Immature natural killer cell (primary cell): ENCODE data around the gene CRYGD. TPM values are rescaled to one million over a fixed set of nuclear protein-coding genes. Genes with fewer than 3 reads are reported as not detected.

Experiments used
- DNase-seq, 3 donors: peaks; one replicate each; pipeline ENCODE4 v3.0.0; 2022; ENCODE audit warnings: mixed read lengths in 1 of 3
- H3K27ac Mint-ChIP-seq, 6 donors: one replicate each; pipeline ENCODE4 v1.8.0; 2020; ENCODE audit warnings: mixed read lengths in 6 of 6, mild to moderate bottlenecking in 5 of 6, inconsistent platforms in 4 of 6, moderate library complexity in 3 of 6
- H3K27me3 Mint-ChIP-seq, 3 donors: one replicate each; pipeline ENCODE4 v1.8.0; 2020 to 2021; ENCODE audit warnings: low read depth in 3 of 3, mild to moderate bottlenecking in 3 of 3, mixed read lengths in 3 of 3, moderate library complexity in 3 of 3, inconsistent platforms in 1 of 3
- H3K36me3 Mint-ChIP-seq, 3 donors: one replicate each; pipeline ENCODE4 v1.8.0; 2020; ENCODE audit warnings: mixed read lengths in 3 of 3, inconsistent platforms in 2 of 3, mild to moderate bottlenecking in 2 of 3
- H3K4me1 Mint-ChIP-seq, 2 donors: one replicate each; pipeline ENCODE4 v1.8.0; 2020; ENCODE audit warnings: inconsistent platforms in 2 of 2, mild to moderate bottlenecking in 2 of 2, mixed read lengths in 2 of 2, moderate library complexity in 1 of 2
- H3K4me3 Mint-ChIP-seq, 5 donors: one replicate each; pipeline ENCODE4 v1.8.0; 2020; ENCODE audit warnings: mild to moderate bottlenecking in 5 of 5, mixed read lengths in 5 of 5, inconsistent platforms in 3 of 5, moderate library complexity in 3 of 5
- H3K9me3 Mint-ChIP-seq, 6 donors: one replicate each; pipeline ENCODE4 v1.8.0; 2020; ENCODE audit warnings: mild to moderate bottlenecking in 6 of 6, mixed read lengths in 6 of 6, inconsistent platforms in 4 of 6, moderate library complexity in 3 of 6
- polyA plus RNA-seq, 3 donors: library from polyadenylated mRNA; unstranded; fragments of 300-500 nt; fragmentation: Illumina TruSeq; gene quantifications; one replicate each; pipeline ENCODE4 v1.2.3, GENCODE V29; 2021

The CRYGD gene
- polyA plus RNA-seq, 3 donors from 2014 or later: not detected

DNA sequence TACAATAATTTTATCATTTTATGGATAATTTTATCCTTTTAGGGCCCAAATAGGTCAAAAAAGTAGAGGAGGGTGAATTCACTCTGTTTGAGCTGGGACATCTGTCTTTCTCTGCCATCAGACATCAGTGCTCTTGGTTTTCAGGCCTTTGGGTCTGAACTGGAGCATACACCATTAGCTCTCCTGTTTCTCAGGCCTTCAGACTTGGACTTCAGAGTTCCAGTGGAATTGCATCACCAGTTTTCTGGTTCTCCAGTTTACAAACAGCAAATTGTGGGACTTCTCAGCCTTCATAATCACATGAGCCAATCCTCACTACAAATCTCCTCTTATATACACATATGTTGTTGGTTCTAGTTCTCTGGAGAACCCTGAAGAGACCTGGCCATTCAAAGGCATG lies 33.9 kb downstream of the CRYGD start:
- Mint-ChIP-seq H3K27me3 (peaks cover 2 to 9% (median 4%) of the 10 kb centered on the region in 3 donors), H3K4me3 (no peak overlapping the region), H3K27ac (no peak overlapping the region), H3K9me3 (peaks cover 0 to 3% (median 0%) of the 10 kb centered on the region in 6 donors), H3K4me1 (no peaks in the 10 kb centered on the region), H3K36me3 (no peaks in the 10 kb centered on the region)
- no peak for DNase-seq

- H3K4me1 Mint-ChIP-seq: no peaks in the 10 kb centered on the region
- H3K27me3 Mint-ChIP-seq: peaks cover 0 to 14% (median 5%) of the 10 kb centered on the region in 3 donors
- H3K9me3 Mint-ChIP-seq: peaks cover 0 to 3% (median 0%) of the 10 kb centered on the region in 6 donors
- no peak overlapping the region for H3K27ac Mint-ChIP-seq
- DNase-seq: no peak
- H3K36me3 Mint-ChIP-seq: no peaks in the 10 kb centered on the region
- no peak overlapping the region for H3K4me3 Mint-ChIP-seq
These were observed 38.3 kb downstream of the CRYGD start for GRCh38 chr2:208086029-208086428.

DNA sequence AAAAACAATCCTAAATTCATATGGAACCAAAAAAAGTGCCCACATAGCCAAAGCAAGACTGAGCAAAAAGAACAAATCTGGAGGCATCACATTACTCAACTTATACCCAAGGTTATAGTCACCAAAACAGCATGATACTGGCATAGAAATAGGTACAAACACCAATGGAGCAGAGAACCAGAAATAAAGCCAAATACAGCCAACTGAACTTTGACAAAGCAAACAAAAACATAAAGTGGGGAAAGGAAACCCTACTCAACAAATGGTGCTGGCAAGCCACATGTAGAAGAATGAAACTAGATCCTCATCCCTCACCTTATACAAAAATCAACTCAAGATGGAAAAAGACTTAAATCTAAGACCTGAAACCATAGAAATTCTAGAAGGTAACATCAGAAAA lies 40.5 kb downstream of the CRYGD start:
- Mint-ChIP-seq H3K4me3 (no peak overlapping the region), H3K27me3 (peaks cover 0 to 17% (median 8%) of the 10 kb centered on the region in 3 donors), H3K27ac (no peak overlapping the region), H3K9me3 (peaks cover 0 to 3% (median 0%) of the 10 kb centered on the region in 6 donors), H3K4me1 (no peaks in the 10 kb centered on the region), H3K36me3 (no peaks in the 10 kb centered on the region)
- no peak for DNase-seq

DNA sequence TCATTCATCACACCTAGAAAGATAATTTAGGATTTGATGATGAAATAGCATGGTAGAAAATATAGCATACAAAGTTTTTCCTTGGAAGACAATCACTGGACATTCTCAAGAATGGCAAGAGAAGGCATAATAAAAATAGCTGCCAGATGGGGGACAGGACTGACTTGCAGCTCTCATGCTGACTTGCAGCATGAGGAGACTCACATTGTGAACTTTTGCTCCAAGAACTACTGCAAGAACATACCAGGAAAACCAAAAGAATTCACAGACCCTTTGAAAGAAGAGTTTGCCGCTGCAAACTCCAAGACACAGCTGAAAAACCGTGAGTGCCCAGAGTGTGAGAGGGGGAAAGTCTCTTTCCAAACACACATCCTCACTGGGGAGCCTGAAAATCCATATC lies 47.0 kb downstream of the CRYGD start:
- Mint-ChIP-seq H3K9me3 (no peaks in the 10 kb centered on the region), H3K27me3 (peaks cover 4 to 6% (median 5%) of the 10 kb centered on the region in 3 donors), H3K4me3 (no peak overlapping the region), H3K36me3 (no peaks in the 10 kb centered on the region), H3K27ac (no peak overlapping the region), H3K4me1 (no peaks in the 10 kb centered on the region)
- no peak for DNase-seq

- no peak for DNase-seq
- H3K4me1 Mint-ChIP-seq: no peaks in the 10 kb centered on the region
- H3K4me3 Mint-ChIP-seq: no peak overlapping the region
- H3K36me3 Mint-ChIP-seq: no peaks in the 10 kb centered on the region
- H3K27me3 Mint-ChIP-seq: peaks cover 3 to 5% (median 4%) of the 10 kb centered on the region in 3 donors
- no peak overlapping the region for H3K27ac Mint-ChIP-seq
- no peaks in the 10 kb centered on the region for H3K9me3 Mint-ChIP-seq
These were observed 49.5 kb downstream of the CRYGD start for GRCh38 chr2:208074610-208075356.

GRCh38 chr2:208072250-208072892 lies 52.0 kb downstream of the CRYGD start:
- H3K9me3 Mint-ChIP-seq: no peaks in the 10 kb centered on the region
- no peak overlapping the region for H3K27ac Mint-ChIP-seq
- peak; percentile 31 to 52 (median 38) for DNase-seq
- no peaks in the 10 kb centered on the region for H3K36me3 Mint-ChIP-seq
- H3K4me1 Mint-ChIP-seq: no peaks in the 10 kb centered on the region
- H3K27me3 Mint-ChIP-seq: peaks cover 0 to 5% (median 2%) of the 10 kb centered on the region in 3 donors
- no peak overlapping the region for H3K4me3 Mint-ChIP-seq

Other genes with a start within 250 kb of the CRYGD start
- 1 to 10 TPM; 2.8 to 6.5 (median 3.1) TPM for gene PLEKHM3, start 99.0 kb downstream of the CRYGD start, polyA plus RNA-seq
- not detected for gene CRYGC, start 5.3 kb upstream of the CRYGD start, polyA plus RNA-seq
- not detected for gene CRYGB, start 21.6 kb upstream of the CRYGD start, polyA plus RNA-seq
- gene CRYGA, start 39.1 kb upstream of the CRYGD start, polyA plus RNA-seq: not detected
- gene C2orf80, start 65.5 kb upstream of the CRYGD start, polyA plus RNA-seq: not detected
- 10 to 100 TPM in 2 of 3 donors, 1 to 10 TPM in 1; 5.2 to 10.7 (median 10.6) TPM for gene IDH1, start 130.5 kb upstream of the CRYGD start, polyA plus RNA-seq
- 10 to 100 TPM in 2 of 3 donors, 1 to 10 TPM in 1; 5.5 to 14.5 (median 10.5) TPM for gene PIKFYVE, start 141.7 kb upstream of the CRYGD start, polyA plus RNA-seq